ENCODE measurements around the gene NINJ1. TPM values are rescaled to one million over a fixed set of nuclear protein-coding genes. Genes with fewer than 3 reads are reported as not detected.

NINJ1 gene
- total and polyA plus RNA-seq, 2 of the 13 experiments (the other 11 are each of a cell fraction or from before 2014, with no cell fraction given) = 81.2 to 92.1 TPM

DNA sequence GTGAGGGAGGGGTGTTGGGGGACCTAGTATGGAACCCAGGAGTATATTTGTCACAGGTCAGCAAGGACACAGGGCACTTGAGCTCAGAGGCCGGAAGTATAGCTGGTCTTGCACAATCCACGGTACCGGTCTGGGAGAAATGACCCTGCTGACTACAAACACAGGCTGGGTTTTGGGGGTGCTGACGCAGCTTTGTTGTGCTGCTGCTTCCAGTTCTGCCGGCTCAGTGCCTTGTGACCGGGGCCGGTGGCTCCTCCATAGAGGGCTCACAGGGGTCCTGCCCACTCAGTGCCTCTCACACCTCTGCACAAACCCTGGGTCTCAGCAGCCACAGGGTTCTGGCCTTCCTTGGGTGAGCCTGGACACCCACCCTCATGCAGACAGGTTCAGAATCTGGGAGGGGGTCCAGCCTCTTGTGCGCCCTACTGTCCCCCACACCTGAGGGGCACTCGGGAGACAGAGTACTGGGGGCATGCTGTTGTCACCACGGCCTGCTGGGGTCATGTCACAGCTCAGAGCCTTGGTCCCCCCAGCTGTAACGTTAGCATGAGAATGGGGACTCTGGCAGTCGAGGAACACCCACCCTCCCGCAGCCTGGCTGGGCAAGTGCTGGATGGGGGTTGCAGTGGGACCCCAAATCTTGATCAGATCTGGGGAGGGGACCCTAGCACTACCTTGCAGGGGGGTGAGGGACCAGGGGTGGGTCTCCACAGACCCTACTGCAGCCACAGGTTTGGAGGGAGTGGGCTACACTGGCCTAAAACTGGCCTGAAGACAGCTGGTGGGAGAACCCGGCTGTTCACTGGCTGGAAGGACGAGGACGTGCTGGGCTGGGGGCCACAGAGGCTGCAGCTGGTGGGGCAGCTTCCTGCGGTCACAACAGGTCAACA, 17.7 kb downstream of the NINJ1 start (continued):
- TF ChIP-seq ZNF101 (CRISPR knock-in tag; IDR thresholded peaks at IDR 0.05; ENCODE audit: borderline replicate concordance, low read depth) (no peak), FIP1L1 (IDR thresholded peaks at IDR 0.05; ENCODE audit: borderline replicate concordance, insufficient read depth, low read depth, low read length) (no peak), WIZ (CRISPR knock-in tag; IDR thresholded peaks at IDR 0.05) (no peak), SMAD9 (CRISPR knock-in tag; IDR thresholded peaks at IDR 0.05) (no peak), SP4 (CRISPR knock-in tag; IDR thresholded peaks at IDR 0.05) (no peak), SP140L (CRISPR knock-in tag; IDR thresholded peaks at IDR 0.05; ENCODE audit: borderline replicate concordance) (no peak), NR1H2 (CRISPR knock-in tag; IDR thresholded peaks at IDR 0.05; ENCODE audit: borderline replicate concordance, low read depth) (no peak), ZBTB7A (CRISPR knock-in tag; IDR thresholded peaks at IDR 0.05) (no peak), TEF (CRISPR knock-in tag; IDR thresholded peaks at IDR 0.05) (no peak), TCF12 (IDR thresholded peaks at IDR 0.05) (no peak), TCF12 (CRISPR knock-in tag; IDR thresholded peaks at IDR 0.05) (no peak), ZNF724P (CRISPR knock-in tag; IDR thresholded peaks at IDR 0.05; ENCODE audit: borderline replicate concordance) (no peak), CCAR2 (optimal IDR thresholded peaks at IDR 0.05; ENCODE audit: low read depth, low read length) (no peak), BRCA1 (CRISPR knock-in tag; IDR thresholded peaks at IDR 0.05) (no peak)
- TF ChIP-seq, protein P1, sequence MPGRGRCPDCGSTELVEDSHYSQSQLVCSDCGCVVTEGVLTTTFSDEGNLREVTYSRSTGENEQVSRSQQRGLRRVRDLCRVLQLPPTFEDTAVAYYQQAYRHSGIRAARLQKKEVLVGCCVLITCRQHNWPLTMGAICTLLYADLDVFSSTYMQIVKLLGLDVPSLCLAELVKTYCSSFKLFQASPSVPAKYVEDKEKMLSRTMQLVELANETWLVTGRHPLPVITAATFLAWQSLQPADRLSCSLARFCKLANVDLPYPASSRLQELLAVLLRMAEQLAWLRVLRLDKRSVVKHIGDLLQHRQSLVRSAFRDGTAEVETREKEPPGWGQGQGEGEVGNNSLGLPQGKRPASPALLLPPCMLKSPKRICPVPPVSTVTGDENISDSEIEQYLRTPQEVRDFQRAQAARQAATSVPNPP (CRISPR knock-in tag; IDR thresholded peaks at IDR 0.05) = no peak
- TF ChIP-seq, protein P2, sequence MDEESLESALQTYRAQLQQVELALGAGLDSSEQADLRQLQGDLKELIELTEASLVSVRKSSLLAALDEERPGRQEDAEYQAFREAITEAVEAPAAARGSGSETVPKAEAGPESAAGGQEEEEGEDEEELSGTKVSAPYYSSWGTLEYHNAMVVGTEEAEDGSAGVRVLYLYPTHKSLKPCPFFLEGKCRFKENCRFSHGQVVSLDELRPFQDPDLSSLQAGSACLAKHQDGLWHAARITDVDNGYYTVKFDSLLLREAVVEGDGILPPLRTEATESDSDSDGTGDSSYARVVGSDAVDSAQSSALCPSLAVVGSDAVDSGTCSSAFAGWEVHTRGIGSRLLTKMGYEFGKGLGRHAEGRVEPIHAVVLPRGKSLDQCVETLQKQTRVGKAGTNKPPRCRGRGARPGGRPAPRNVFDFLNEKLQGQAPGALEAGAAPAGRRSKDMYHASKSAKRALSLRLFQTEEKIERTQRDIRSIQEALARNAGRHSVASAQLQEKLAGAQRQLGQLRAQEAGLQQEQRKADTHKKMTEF (CRISPR knock-in tag; IDR thresholded peaks at IDR 0.05) = peak; percentile 57; the same call in 1 of the 2 replicates
- TF ChIP-seq, protein P3, sequence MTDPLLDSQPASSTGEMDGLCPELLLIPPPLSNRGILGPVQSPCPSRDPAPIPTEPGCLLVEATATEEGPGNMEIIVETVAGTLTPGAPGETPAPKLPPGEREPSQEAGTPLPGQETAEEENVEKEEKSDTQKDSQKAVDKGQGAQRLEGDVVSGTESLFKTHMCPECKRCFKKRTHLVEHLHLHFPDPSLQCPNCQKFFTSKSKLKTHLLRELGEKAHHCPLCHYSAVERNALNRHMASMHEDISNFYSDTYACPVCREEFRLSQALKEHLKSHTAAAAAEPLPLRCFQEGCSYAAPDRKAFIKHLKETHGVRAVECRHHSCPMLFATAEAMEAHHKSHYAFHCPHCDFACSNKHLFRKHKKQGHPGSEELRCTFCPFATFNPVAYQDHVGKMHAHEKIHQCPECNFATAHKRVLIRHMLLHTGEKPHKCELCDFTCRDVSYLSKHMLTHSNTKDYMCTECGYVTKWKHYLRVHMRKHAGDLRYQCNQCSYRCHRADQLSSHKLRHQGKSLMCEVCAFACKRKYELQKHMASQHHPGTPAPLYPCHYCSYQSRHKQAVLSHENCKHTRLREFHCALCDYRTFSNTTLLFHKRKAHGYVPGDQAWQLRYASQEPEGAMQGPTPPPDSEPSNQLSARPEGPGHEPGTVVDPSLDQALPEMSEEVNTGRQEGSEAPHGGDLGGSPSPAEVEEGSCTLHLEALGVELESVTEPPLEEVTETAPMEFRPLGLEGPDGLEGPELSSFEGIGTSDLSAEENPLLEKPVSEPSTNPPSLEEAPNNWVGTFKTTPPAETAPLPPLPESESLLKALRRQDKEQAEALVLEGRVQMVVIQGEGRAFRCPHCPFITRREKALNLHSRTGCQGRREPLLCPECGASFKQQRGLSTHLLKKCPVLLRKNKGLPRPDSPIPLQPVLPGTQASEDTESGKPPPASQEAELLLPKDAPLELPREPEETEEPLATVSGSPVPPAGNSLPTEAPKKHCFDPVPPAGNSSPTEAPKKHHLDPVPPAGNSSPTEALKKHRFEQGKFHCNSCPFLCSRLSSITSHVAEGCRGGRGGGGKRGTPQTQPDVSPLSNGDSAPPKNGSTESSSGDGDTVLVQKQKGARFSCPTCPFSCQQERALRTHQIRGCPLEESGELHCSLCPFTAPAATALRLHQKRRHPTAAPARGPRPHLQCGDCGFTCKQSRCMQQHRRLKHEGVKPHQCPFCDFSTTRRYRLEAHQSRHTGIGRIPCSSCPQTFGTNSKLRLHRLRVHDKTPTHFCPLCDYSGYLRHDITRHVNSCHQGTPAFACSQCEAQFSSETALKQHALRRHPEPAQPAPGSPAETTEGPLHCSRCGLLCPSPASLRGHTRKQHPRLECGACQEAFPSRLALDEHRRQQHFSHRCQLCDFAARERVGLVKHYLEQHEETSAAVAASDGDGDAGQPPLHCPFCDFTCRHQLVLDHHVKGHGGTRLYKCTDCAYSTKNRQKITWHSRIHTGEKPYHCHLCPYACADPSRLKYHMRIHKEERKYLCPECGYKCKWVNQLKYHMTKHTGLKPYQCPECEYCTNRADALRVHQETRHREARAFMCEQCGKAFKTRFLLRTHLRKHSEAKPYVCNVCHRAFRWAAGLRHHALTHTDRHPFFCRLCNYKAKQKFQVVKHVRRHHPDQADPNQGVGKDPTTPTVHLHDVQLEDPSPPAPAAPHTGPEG (CRISPR knock-in tag; IDR thresholded peaks at IDR 0.05) = no peak
- TF ChIP-seq, protein P4, sequence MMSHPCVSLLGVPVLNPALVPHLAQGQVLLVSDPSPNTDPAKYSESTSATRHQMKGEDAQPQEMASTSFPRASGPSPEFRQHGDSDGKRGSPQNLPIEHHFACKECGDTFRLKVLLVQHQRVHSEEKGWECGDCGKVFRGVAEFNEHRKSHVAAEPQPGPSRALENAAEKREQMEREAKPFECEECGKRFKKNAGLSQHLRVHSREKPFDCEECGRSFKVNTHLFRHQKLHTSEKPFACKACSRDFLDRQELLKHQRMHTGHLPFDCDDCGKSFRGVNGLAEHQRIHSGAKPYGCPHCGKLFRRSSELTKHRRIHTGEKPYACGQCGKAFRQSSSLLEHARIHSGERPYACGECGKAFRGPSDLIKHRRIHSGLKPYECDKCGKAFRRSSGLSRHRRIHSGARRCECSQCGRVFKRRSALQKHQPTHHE (CRISPR knock-in tag; IDR thresholded peaks at IDR 0.05; ENCODE audit: borderline replicate concordance) = no peak
